Activated CD4-positive, alpha-beta T cell treated with anti-CD3 and anti-CD28 coated beads, Interleukin-2, amount 10 ng/mL, durations not matched to agents 24 days and 14 days (primary cell): ENCODE results near the gene ISY1. TPM values are rescaled to one million over a fixed set of nuclear protein-coding genes. Genes with fewer than 3 reads are reported as not detected.
A peak's percentile ranks its signal among the peaks of the same experiment; 100 is the strongest.

Source experiments
- DNase-seq: peaks from one replicate; pipeline ENCODE4 v3.0.0; 2022
- H3K27ac Mint-ChIP-seq: one replicate; pipeline ENCODE4 v1.8.0; 2022; ENCODE audit warnings: mild to moderate bottlenecking, mixed read lengths
- H3K27me3 Mint-ChIP-seq: one replicate; pipeline ENCODE4 v1.8.0; 2022; ENCODE audit warnings: mixed read lengths
- H3K36me3 Mint-ChIP-seq: one replicate; pipeline ENCODE4 v1.8.0; 2022; ENCODE audit warnings: low read depth, mild to moderate bottlenecking, mixed read lengths
- H3K4me1 Mint-ChIP-seq: one replicate; pipeline ENCODE4 v1.8.0; 2021; ENCODE audit warnings: mixed read lengths
- H3K4me3 Mint-ChIP-seq: one replicate; pipeline ENCODE4 v1.8.0; 2022; ENCODE audit warnings: mild to moderate bottlenecking, moderate library complexity, mixed read lengths
- H3K9me3 Mint-ChIP-seq: one replicate; pipeline ENCODE4 v1.8.0; 2021; ENCODE audit warnings: mixed read lengths
- intact Hi-C: fragments of 100-400 bp; cut with micrococcal nuclease; formaldehyde crosslinking; loops from one replicate; pipeline ENCODE4 v1.15.1; 2023
- total RNA-seq: library from RNA; stranded (reverse); gene quantifications from 2 replicates; pipeline ENCODE4 v1.2.3, GENCODE V29; 2022

The ISY1 gene
- total RNA-seq, 1 donor from 2014 or later = 83.7 TPM

GRCh38 chr3:129081503-129081902 is 79.4 kb downstream of the ISY1 start:
- H3K4me3 Mint-ChIP-seq = no peak overlapping the region
- H3K4me1 Mint-ChIP-seq = peaks cover 4% of the 10 kb centered on the region
- H3K9me3 Mint-ChIP-seq = no peaks in the 10 kb centered on the region
- H3K27me3 Mint-ChIP-seq = no peaks in the 10 kb centered on the region
- peaks cover 4% of the 10 kb centered on the region for H3K36me3 Mint-ChIP-seq
- intact Hi-C loops = no loop called here
- peak overlapping the region; percentile 14 for H3K27ac Mint-ChIP-seq
- DNase-seq = no peak

- no peak overlapping the region for H3K4me3 Mint-ChIP-seq
Observed at GRCh38 chr3:129078510-129078909, 82.4 kb downstream of the ISY1 start.

More at GRCh38 chr3:129078510-129078909, 82.4 kb downstream of the ISY1 start:
- H3K36me3 Mint-ChIP-seq = peaks cover 1% of the 10 kb centered on the region
- intact Hi-C loops = loop anchor here (5.0 kb wide), 1 partner anchor 749 kb away; no protein-coding TSS in a partner anchor
- DNase-seq = no peak
- H3K27ac Mint-ChIP-seq = no peak overlapping the region
- H3K9me3 Mint-ChIP-seq = no peaks in the 10 kb centered on the region
- no peaks in the 10 kb centered on the region for H3K27me3 Mint-ChIP-seq
- peaks cover 3% of the 10 kb centered on the region for H3K4me1 Mint-ChIP-seq

Other genes with a start within 250 kb of the ISY1 start
- 0.17 TPM in 1 of 2 replicates, not detected in the other for gene CFAP92, start 167.0 kb downstream of the ISY1 start, total RNA-seq
- 0.36 and 0.37 TPM in 2 replicates for gene EFCC1, start 159.8 kb downstream of the ISY1 start, total RNA-seq
- not detected in 2 replicates for gene GP9, start 100.3 kb downstream of the ISY1 start, total RNA-seq
- 42.5 and 44.3 TPM in 2 replicates for gene RAB43, start 39.3 kb downstream of the ISY1 start, total RNA-seq
- 422 and 430 TPM in 2 replicates for gene CNBP, start 22.8 kb upstream of the ISY1 start, total RNA-seq
- gene COPG1, start 88.5 kb upstream of the ISY1 start, total RNA-seq = 142 and 164 TPM in 2 replicates
- 58.3 and 62.6 TPM in 2 replicates for gene HMCES, start 117.8 kb upstream of the ISY1 start, total RNA-seq